Activated CD8-positive, alpha-beta memory T cell treated with anti-CD3 and anti-CD28 coated beads for 24 hours (primary cell): ENCODE data around the gene RHD.
A peak's percentile ranks its signal among the peaks of the same experiment; 100 is the strongest.
"Not testable (repeated sequence)": the region's sequence is repeated elsewhere in the genome, so short reads cannot be mapped to it uniquely, and the experiment has no call there.

Source experiments
- DNase-seq: peaks from one replicate; pipeline ENCODE4 v3.0.0-alpha.2; 2020

The RHD gene

GRCh38 chr1:25309486-25309885 lies 37.2 kb downstream of the RHD start:
- DNase-seq: not testable (repeated sequence)

- not testable (repeated sequence) for DNase-seq
Measured at GRCh38 chr1:25312806-25313470, 40.6 kb downstream of the RHD start.

- not testable (repeated sequence) for DNase-seq
Measured at GRCh38 chr1:25320314-25320938, 48.1 kb downstream of the RHD start.

- not testable (repeated sequence) for DNase-seq
Measured at GRCh38 chr1:25322127-25322526, 49.8 kb downstream of the RHD start.

- not testable (repeated sequence) for DNase-seq
Measured at GRCh38 chr1:25324407-25324806, 52.1 kb downstream of the RHD start.

GRCh38 chr1:25327864-25328790 lies 55.8 kb downstream of the RHD start:
- not testable (repeated sequence) for DNase-seq

GRCh38 chr1:25328791-25329185 lies 56.5 kb downstream of the RHD start:
- not testable (repeated sequence) for DNase-seq

- DNase-seq: not testable (repeated sequence)
Measured at GRCh38 chr1:25329336-25329735, 57.0 kb downstream of the RHD start.

GRCh38 chr1:25329950-25330349 lies 57.6 kb downstream of the RHD start:
- not testable (repeated sequence) for DNase-seq

- DNase-seq: peak; percentile 69
Measured at GRCh38 chr1:25336922-25337354, 64.6 kb downstream of the RHD start.

GRCh38 chr1:25337483-25338187 lies 65.3 kb downstream of the RHD start:
- peak; percentile 82 for DNase-seq

- peak; percentile 98 for DNase-seq
Measured at GRCh38 chr1:25338188-25338981, 66.1 kb downstream of the RHD start, which contains the start of gene TMEM50A. Gene TMEM50A, plus strand, starts transcription at chr1:25338334. Its CDS starts 2,153 bp downstream, at chr1:25340487.

- DNase-seq: no peak
Measured at GRCh38 chr1:25338986-25339385, 66.7 kb downstream of the RHD start.

- no peak for DNase-seq
Measured at GRCh38 chr1:25341746-25342145, 69.4 kb downstream of the RHD start.

GRCh38 chr1:25342846-25343245 lies 70.5 kb downstream of the RHD start:
- no peak for DNase-seq

- no peak for DNase-seq
Measured at GRCh38 chr1:25343872-25344271, 71.6 kb downstream of the RHD start.

- no peak for DNase-seq
Measured at GRCh38 chr1:25347556-25347955, 75.2 kb downstream of the RHD start.

- no peak for DNase-seq
Measured at GRCh38 chr1:25349606-25350005, 77.3 kb downstream of the RHD start.

- DNase-seq: no peak
Measured at GRCh38 chr1:25355841-25356395, 83.6 kb downstream of the RHD start.

- no peak for DNase-seq
Measured at GRCh38 chr1:25356441-25356840, 84.1 kb downstream of the RHD start.

GRCh38 chr1:25356848-25357247 lies 84.5 kb downstream of the RHD start:
- no peak for DNase-seq
